Stimulated activated CD4-positive, alpha-beta T cell treated with anti-CD3 and anti-CD28 coated beads, Interleukin-4, amount 100 ng/mL, for 4 hours (primary cell): ENCODE data around the gene SSUH2.
A peak's percentile ranks its signal among the peaks of the same experiment; 100 is the strongest.
"Not testable (repeated sequence)": the region's sequence is repeated elsewhere in the genome, so short reads cannot be mapped to it uniquely, and the experiment has no call there.

Source experiments
- DNase-seq, 2 experiments: peaks; one replicate each; pipeline ENCODE4 v3.0.0-alpha.2; 2020

The SSUH2 gene

GRCh38 chr3:8644748-8645390 lies at the start of gene SSUH2:
TSS of gene SSUH2 (minus strand) at chr3:8644798. CDS start at chr3:8644758, 40 bp downstream.
- DNase-seq, result no peak

DNA sequence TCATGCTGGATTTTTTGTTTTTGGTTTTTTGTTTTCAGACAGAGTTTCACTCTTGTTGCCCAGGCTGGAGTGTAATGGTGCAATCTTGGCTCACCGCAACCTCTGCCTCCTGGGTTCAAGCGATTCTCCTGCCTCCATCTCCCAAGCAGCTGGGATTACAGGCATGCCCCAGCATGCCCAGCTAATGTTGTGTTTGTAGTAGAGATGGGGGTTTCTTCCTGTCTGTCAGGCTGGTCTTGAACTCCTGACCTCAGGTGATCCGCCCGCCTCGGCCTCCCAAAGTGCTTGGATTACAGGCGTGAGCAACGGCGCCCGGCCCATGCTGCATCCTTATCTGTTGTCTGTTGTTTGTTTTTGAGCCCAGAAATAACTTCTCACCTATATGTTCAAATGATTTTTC lies 46.7 kb upstream of the SSUH2 start:
- not testable (repeated sequence) for DNase-seq

- DNase-seq, result not testable (repeated sequence)
Observed at GRCh38 chr3:8684992-8685391, 40.4 kb upstream of the SSUH2 start.

DNA sequence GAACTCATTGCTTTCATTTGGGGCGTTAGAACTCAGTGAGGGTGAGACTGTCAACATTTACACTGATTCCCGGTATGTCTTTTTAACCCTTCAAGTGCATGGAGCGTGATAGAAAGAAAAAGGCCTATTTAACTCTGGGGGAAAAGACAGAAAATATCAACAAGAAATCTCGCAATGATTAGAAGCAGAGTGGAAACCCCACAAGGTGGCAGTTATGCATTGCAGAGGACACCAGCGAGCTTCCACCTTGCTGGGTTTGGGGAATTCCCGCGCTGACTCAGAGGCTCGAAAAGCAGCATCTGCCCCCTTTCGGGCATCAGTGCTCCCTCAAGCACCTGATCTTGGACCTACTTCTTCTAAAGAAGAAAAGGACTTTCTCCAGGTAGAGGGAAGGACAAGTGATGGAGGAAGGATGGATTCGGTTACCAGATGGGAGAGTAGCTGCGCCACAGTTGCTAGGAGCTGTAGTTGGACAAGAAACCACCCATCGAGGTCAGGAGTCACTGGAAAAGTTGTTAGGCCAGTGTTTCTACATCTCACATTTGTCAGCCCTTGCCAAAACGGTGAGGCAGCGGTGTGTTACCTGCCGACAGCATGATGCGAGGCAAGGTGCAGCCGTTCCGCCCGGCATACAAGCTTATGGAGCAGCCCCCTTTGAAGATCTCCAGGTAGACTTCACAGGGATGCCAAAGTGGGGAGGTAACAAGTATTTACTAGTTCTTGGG lies 38.4 kb upstream of the SSUH2 start:
- DNase-seq, result not testable (repeated sequence)

GRCh38 chr3:8681881-8682538 lies 37.4 kb upstream of the SSUH2 start:
- not testable (repeated sequence) for DNase-seq

GRCh38 chr3:8681349-8681748 lies 36.8 kb upstream of the SSUH2 start:
- DNase-seq, result no peak

GRCh38 chr3:8679817-8680553 lies 35.4 kb upstream of the SSUH2 start:
- not testable (repeated sequence) for DNase-seq

DNA sequence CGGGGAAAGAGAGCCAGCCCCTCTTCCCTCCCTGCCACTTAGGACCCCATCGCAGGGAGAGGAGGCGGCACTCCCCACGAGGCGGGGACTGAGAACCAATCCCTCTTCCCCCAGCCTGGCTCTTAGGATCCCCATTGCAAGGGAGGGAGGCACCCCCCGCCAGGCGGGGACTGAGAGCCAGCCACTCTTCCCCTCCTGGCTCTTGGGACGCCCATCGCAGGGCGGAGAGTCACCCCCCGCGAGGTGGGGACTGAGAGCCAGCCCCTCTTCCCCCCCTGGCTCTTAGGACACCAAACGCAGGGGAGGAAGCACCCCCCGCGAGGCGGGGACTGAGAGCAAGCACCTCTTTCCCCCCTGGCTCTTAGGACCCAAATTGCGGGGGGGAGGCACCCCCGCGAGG lies 34.2 kb upstream of the SSUH2 start:
- no peak for DNase-seq

GRCh38 chr3:8677258-8677657 lies 32.7 kb upstream of the SSUH2 start:
- not testable (repeated sequence) for DNase-seq

- DNase-seq, result not testable (repeated sequence)
Observed at GRCh38 chr3:8675591-8675990, 31.0 kb upstream of the SSUH2 start.

- DNase-seq, result no peak
Observed at GRCh38 chr3:8673083-8673737, 28.6 kb upstream of the SSUH2 start.

DNA sequence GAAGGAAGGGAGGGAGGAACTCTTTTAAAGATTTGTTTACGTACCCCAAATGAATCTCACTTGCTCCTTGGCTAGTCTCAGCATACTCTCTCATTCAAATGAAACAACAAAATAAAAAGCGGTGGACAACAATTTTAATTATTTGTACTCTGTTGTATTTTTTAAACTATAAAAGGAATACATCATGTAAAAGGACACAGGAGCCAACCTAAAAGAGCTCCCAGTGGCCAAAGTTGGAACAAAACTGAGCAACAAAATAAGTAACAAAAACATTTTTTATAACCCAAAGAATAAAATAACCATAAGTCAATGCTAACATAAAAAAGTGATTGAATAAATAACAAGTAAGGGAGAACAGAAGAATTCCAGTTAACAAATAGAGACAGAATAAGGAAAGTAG lies 24.4 kb upstream of the SSUH2 start:
- DNase-seq, result no peak

- DNase-seq, result no peak
Observed at GRCh38 chr3:8668216-8668615, 23.6 kb upstream of the SSUH2 start.

GRCh38 chr3:8667463-8668091 lies 23.0 kb upstream of the SSUH2 start:
- no peak for DNase-seq

GRCh38 chr3:8665407-8665896 lies 20.9 kb upstream of the SSUH2 start:
- no peak for DNase-seq

GRCh38 chr3:8663177-8664061 lies 18.8 kb upstream of the SSUH2 start:
- peak in 1 of 2 experiments; percentile 21 for DNase-seq

DNA sequence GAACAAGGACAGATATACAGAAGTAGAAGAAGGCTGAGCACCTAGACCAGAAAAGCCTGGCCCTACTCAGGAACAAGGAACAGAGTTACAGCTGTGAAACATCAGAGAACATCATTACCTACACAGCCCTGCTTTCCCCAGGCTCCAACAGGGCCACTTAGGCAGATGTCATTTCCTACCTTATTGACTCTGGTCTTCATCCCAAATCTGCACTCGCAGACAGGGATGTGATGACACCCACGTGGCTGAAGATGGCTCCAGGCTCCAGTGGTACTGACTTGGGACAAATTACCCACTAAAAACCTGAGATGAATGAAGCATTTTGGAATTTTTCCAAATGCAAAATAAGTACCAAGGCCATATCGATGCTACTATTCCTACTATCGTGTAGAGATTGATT lies 18.0 kb upstream of the SSUH2 start:
- DNase-seq, result no peak

DNA sequence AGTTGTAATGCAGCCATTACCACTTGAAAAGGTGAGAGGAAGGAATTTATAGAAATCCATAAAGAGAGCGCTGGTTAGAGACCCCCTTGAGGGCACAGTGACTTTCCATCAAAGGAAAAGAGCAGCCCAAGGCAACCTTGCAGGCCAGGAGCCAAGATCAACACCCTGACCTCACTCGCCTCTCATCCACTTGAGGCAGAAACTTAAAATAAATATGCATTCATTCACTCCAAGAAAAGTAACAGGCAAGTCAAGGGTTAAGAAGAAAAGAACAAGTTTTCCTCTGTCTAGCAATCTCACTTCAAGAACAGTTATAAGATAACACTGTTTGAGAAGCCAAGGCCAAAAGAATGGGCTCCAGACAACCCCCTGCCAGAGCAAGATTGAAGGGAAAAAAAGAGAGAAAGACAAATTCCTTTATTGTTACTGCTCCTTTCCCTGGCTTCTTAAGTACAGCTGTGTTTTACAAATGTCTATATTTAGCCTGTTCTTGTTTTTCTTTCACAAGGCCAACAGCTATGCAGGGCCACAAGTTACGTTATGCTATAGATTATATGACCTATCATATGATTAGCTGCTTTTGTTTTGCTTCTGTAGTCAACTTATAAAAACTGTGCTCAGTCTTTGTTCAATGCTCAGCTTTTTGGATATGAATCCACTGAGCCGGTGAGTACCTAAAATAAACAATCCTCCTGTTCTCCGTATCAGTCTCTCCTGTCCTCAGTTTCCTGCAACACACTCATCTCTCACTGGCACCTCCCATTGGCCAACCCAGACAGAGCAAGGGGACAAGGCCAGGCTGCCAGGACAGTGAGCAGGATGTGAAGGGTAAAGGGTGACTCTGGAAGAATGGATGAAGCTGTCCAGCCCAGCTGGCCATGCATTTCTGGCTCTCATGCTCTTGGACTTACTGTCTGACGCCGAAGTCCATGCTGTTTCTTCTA lies 15.8 kb upstream of the SSUH2 start:
- no peak for DNase-seq

DNA sequence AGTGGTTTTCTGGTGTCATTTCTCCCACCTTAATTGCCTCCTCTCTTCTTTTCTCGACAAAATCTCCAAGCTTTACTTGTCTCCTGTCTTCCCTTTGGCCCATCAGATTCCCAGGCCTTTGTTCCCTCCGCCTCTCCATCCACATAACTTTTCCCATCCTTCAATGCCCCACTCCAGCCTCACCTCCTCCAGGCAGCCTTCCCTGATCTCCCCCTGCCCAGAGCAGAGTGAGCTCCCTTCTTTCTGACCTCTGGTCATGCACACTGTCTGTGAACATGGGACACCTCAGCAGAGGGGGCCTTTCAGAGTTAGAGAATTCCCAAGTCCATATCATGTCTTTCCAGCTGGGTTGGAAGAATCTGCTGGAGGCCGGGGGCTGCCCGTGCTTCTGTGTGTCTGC lies 14.6 kb upstream of the SSUH2 start:
- no peak for DNase-seq
